HG03565 (cell line): ENCODE results near the gene PEPD.
A peak's percentile ranks its signal among the peaks of the same experiment; 100 is the strongest.

Experiments
- ATAC-seq: cut with Tn5 transposase; IDR thresholded peaks from one replicate; pipeline ENCODE4 v1.9.1; 2021; ENCODE audit warnings: mild to moderate bottlenecking, moderate library complexity; ENCODE audit not compliant: unreplicated experiment

The PEPD gene

GRCh38 chr19:33426621-33427361 is 94.8 kb downstream of the PEPD start:
- ATAC-seq = no peak

GRCh38 chr19:33424181-33424580 is 97.4 kb downstream of the PEPD start:
- ATAC-seq = no peak

- ATAC-seq = no peak
Observed at GRCh38 chr19:33422369-33423180, 99.0 kb downstream of the PEPD start.

- no peak for ATAC-seq
Observed at GRCh38 chr19:33421368-33421767, 100.2 kb downstream of the PEPD start.

- ATAC-seq = no peak
Observed at GRCh38 chr19:33420821-33421220, 100.8 kb downstream of the PEPD start.

GRCh38 chr19:33419788-33420130 is 101.8 kb downstream of the PEPD start:
- ATAC-seq = no peak

- no peak for ATAC-seq
Observed at GRCh38 chr19:33418871-33419787, 102.5 kb downstream of the PEPD start.

GRCh38 chr19:33418461-33418860 is 103.1 kb downstream of the PEPD start:
- ATAC-seq = no peak

- no peak for ATAC-seq
Observed at GRCh38 chr19:33417751-33418150, 103.8 kb downstream of the PEPD start.

- peak; percentile 61 for ATAC-seq
Observed at GRCh38 chr19:33416307-33417215, 105.0 kb downstream of the PEPD start.

GRCh38 chr19:33414667-33415605 is 106.7 kb downstream of the PEPD start:
- ATAC-seq = no peak

GRCh38 chr19:33413868-33414666 is 107.5 kb downstream of the PEPD start:
- no peak for ATAC-seq

- ATAC-seq = no peak
Observed at GRCh38 chr19:33413426-33413725, 108.2 kb downstream of the PEPD start.

GRCh38 chr19:33412601-33413425 is 108.8 kb downstream of the PEPD start:
- ATAC-seq = no peak

GRCh38 chr19:33411621-33412180 is 109.9 kb downstream of the PEPD start:
- no peak for ATAC-seq

- no peak for ATAC-seq
Observed at GRCh38 chr19:33410915-33411401, 110.6 kb downstream of the PEPD start.
